ENCODE results near the gene ZNF827.

DNA sequence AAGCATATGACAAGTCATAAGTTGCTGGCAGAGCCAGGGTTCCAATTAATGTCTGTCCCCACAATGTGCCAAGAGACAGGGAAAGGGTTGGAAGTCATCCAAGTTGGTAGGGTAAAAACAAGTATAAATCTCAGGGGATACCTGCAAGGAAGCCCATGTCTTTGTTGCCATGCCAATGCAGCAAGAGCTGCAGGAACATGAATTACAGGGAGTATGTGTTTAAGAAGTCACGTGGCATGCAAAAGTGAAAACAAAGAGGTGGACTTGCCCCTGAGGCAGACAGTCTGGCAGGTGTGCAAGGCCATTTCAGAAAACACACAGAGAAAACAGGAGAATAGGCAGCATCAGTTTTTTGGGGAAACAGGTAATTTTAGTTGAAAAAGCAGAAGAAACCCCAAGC lies 229.3 kb downstream of the ZNF827 start:
- TF ChIP-seq, protein P1, sequence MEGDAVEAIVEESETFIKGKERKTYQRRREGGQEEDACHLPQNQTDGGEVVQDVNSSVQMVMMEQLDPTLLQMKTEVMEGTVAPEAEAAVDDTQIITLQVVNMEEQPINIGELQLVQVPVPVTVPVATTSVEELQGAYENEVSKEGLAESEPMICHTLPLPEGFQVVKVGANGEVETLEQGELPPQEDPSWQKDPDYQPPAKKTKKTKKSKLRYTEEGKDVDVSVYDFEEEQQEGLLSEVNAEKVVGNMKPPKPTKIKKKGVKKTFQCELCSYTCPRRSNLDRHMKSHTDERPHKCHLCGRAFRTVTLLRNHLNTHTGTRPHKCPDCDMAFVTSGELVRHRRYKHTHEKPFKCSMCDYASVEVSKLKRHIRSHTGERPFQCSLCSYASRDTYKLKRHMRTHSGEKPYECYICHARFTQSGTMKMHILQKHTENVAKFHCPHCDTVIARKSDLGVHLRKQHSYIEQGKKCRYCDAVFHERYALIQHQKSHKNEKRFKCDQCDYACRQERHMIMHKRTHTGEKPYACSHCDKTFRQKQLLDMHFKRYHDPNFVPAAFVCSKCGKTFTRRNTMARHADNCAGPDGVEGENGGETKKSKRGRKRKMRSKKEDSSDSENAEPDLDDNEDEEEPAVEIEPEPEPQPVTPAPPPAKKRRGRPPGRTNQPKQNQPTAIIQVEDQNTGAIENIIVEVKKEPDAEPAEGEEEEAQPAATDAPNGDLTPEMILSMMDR (IDR thresholded peaks at IDR 0.05): no peak
- no peak for TF ChIP-seq POLR2A (IDR thresholded peaks at IDR 0.05)
